Natural killer cell (primary cell): Measurements from ENCODE around the gene ADCY2. TPM values are rescaled to one million over a fixed set of nuclear protein-coding genes. Genes with fewer than 3 reads are reported as not detected.

Experiments used
- ATAC-seq, 3 donors: fragments of 150-1000 bp in 2 of 3; fragments of 200-7000 bp in 1 of 3; cut with Tn5 transposase; 1 replicate in 1 of 3; 2 replicates in 2 of 3; pipeline ENCODE4 v1.10.0; 2021; ENCODE audit warnings: mild to moderate bottlenecking in 2 of 3, moderate library complexity in 2 of 3
- DNase-seq, 2 donors: peaks; one replicate each; pipeline versions ENCODE4 v3.0.0 to v3.0.0-alpha.2; 2013 to 2021; ENCODE audit warnings: mixed read lengths in 1 of 2
- H3K27ac ChIP-seq: one replicate; pipeline ENCODE4 v1.5.1; 2013; ENCODE audit warnings: mild to moderate bottlenecking, low read length
- H3K27me3 ChIP-seq: one replicate; pipeline ENCODE4 v1.6.1; 2013; ENCODE audit warnings: low read length; ENCODE audit not compliant: control insufficient read depth, insufficient read depth
- H3K36me3 ChIP-seq: one replicate; pipeline ENCODE4 v1.6.1; 2013; ENCODE audit warnings: low read length; ENCODE audit not compliant: control insufficient read depth, insufficient read depth
- H3K4me1 ChIP-seq: one replicate; pipeline ENCODE4 v1.6.1; 2013; ENCODE audit warnings: low read length; ENCODE audit not compliant: control insufficient read depth, insufficient read depth
- H3K4me3 ChIP-seq: one replicate; pipeline ENCODE4 v1.5.1; 2013; ENCODE audit warnings: low read length
- H3K9me3 ChIP-seq: one replicate; pipeline ENCODE4 v1.6.1; 2013; ENCODE audit warnings: low read length; ENCODE audit not compliant: control insufficient read depth, insufficient read depth
- H3K27ac Mint-ChIP-seq, 2 donors: one replicate each; pipeline ENCODE4 v1.8.0; 2022; ENCODE audit warnings: mild to moderate bottlenecking in 2 of 2, mixed read lengths in 2 of 2, moderate library complexity in 1 of 2
- H3K27me3 Mint-ChIP-seq, 2 donors: one replicate each; pipeline ENCODE4 v1.8.0; 2022; ENCODE audit warnings: low read depth in 2 of 2, mixed read lengths in 2 of 2
- H3K36me3 Mint-ChIP-seq: one replicate; pipeline ENCODE4 v1.8.0; 2022; ENCODE audit warnings: mixed read lengths
- H3K4me1 Mint-ChIP-seq, 2 donors: one replicate each; pipeline ENCODE4 v1.8.0; 2022; ENCODE audit warnings: mixed read lengths in 2 of 2
- H3K4me3 Mint-ChIP-seq: one replicate; pipeline ENCODE4 v1.8.0; 2022; ENCODE audit warnings: mild to moderate bottlenecking, moderate library complexity, mixed read lengths
- H3K9me3 Mint-ChIP-seq, 2 donors: one replicate each; pipeline ENCODE4 v1.8.0; 2022; ENCODE audit warnings: mixed read lengths in 2 of 2
- CTCF ChIP-seq: fragments of 200-600 bp; IDR thresholded peaks from one replicate; pipeline ENCODE4 v1.8.0; 2022; ENCODE audit warnings: antibody characterized with exemption
- WGBS: methylation state at CpG from one replicate; pipeline ENCODE4 v1.1.7; 2013; ENCODE audit warnings: missing lambda C conversion rate; ENCODE audit not compliant: insufficient coverage; 5-methylcytosine and 5-hydroxymethylcytosine counted together
- intact Hi-C: fragments of 100-400 bp; cut with micrococcal nuclease; formaldehyde crosslinking; loops from one replicate; pipeline ENCODE4 v1.14.2; 2022
- total RNA-seq, 4 donors: library from RNA; stranded (reverse); fragments of 120-200 nt in 1 of 4; gene quantifications; one replicate each; pipeline versions ENCODE4 v1.2.3 to v1.2.4, GENCODE V29; 2013 to 2022

Gene ADCY2
- total RNA-seq, 3 donors from 2014 or later (not counting 1 experiment from before 2014, with no cell fraction given), result not detected

GRCh38 chr5:7367780-7368179 lies 28.2 kb upstream of the ADCY2 start:
- H3K36me3 Mint-ChIP-seq, result no peaks in the 10 kb centered on the region
- peaks cover 5 to 10% of the 10 kb centered on the region in 2 donors for H3K9me3 Mint-ChIP-seq
- H3K4me1 Mint-ChIP-seq, result no peaks in the 10 kb centered on the region
- Histone ChIP-seq H3K4me3 (no peak overlapping the region), H3K36me3 (no peaks in the 10 kb centered on the region), H3K4me1 (no peaks in the 10 kb centered on the region), H3K27ac (no peak overlapping the region), H3K27me3 (no peaks in the 10 kb centered on the region), H3K9me3 (peaks cover 5% of the 10 kb centered on the region)
- no peak overlapping the region for H3K4me3 Mint-ChIP-seq
- 63% methylated on average over 3 of the region's 4 CpGs for WGBS
- H3K27me3 Mint-ChIP-seq, result no peaks in the 10 kb centered on the region
- ATAC-seq (no peak), DNase-seq (no peak)
- TF ChIP-seq CTCF, result no peak
- intact Hi-C loops, result loop anchor here (2.0 kb wide), 1 partner anchor 55 kb away; no protein-coding TSS in a partner anchor
- H3K27ac Mint-ChIP-seq, result no peak overlapping the region

GRCh38 chr5:7372399-7372798 lies 23.5 kb upstream of the ADCY2 start:
- no peak overlapping the region for H3K4me3 ChIP-seq
- H3K27ac Mint-ChIP-seq, result no peak overlapping the region
- peaks cover 10 to 18% of the 10 kb centered on the region in 2 donors for H3K9me3 Mint-ChIP-seq
- H3K4me1 Mint-ChIP-seq, result no peaks in the 10 kb centered on the region
- H3K36me3 Mint-ChIP-seq, result no peaks in the 10 kb centered on the region
- 100% methylated on average over 1 of the region's 1 CpG for WGBS
- H3K27me3 Mint-ChIP-seq, result no peaks in the 10 kb centered on the region
- no peaks in the 10 kb centered on the region for H3K27me3 ChIP-seq
- TF ChIP-seq CTCF, result no peak
- DNase-seq (no peak), ATAC-seq (no peak)
- no peaks in the 10 kb centered on the region for H3K4me1 ChIP-seq
- no peaks in the 10 kb centered on the region for H3K36me3 ChIP-seq
- H3K4me3 Mint-ChIP-seq, result no peak overlapping the region
- intact Hi-C loops, result no loop called here
- peaks cover 5% of the 10 kb centered on the region for H3K9me3 ChIP-seq
- H3K27ac ChIP-seq, result no peak overlapping the region

GRCh38 chr5:7374186-7374585 lies 21.8 kb upstream of the ADCY2 start:
- DNase-seq (no peak), ATAC-seq (no peak)
- intact Hi-C loops, result no loop called here
- Mint-ChIP-seq H3K4me3 (no peak overlapping the region), H3K4me1 (no peaks in the 10 kb centered on the region), H3K27me3 (no peaks in the 10 kb centered on the region), H3K36me3 (no peaks in the 10 kb centered on the region), H3K27ac (no peak overlapping the region), H3K9me3 (peaks cover 10 to 13% of the 10 kb centered on the region in 2 donors)
- 91% methylated on average over 4 of the region's 4 CpGs for WGBS
- no peak for TF ChIP-seq CTCF
- Histone ChIP-seq H3K36me3 (no peaks in the 10 kb centered on the region), H3K27me3 (no peaks in the 10 kb centered on the region), H3K9me3 (peaks cover 5% of the 10 kb centered on the region), H3K4me1 (no peaks in the 10 kb centered on the region), H3K4me3 (no peak overlapping the region), H3K27ac (no peak overlapping the region)

- H3K4me3 ChIP-seq, result no peak overlapping the region
- no peaks in the 10 kb centered on the region for H3K27me3 Mint-ChIP-seq
- ATAC-seq (no peak), DNase-seq (no peak)
- no peaks in the 10 kb centered on the region for H3K4me1 ChIP-seq
- TF ChIP-seq CTCF, result no peak
- H3K36me3 Mint-ChIP-seq, result no peaks in the 10 kb centered on the region
- H3K9me3 ChIP-seq, result peaks cover 2% of the 10 kb centered on the region
- no peak overlapping the region for H3K4me3 Mint-ChIP-seq
- peaks cover 7 to 8% of the 10 kb centered on the region in 2 donors for H3K9me3 Mint-ChIP-seq
- H3K27ac Mint-ChIP-seq, result no peak overlapping the region
- no peaks in the 10 kb centered on the region for H3K36me3 ChIP-seq
- H3K27ac ChIP-seq, result no peak overlapping the region
- intact Hi-C loops, result no loop called here
- H3K4me1 Mint-ChIP-seq, result no peaks in the 10 kb centered on the region
- H3K27me3 ChIP-seq, result no peaks in the 10 kb centered on the region
- WGBS, result no CpG with 5 or more reads among the region's 4 CpGs
These were observed 20.5 kb upstream of the ADCY2 start for GRCh38 chr5:7375457-7375856.
